Head of caudate nucleus (tissue), 42 donors: ENCODE measurements around the gene AGBL4.
A peak's percentile ranks its signal among the peaks of the same experiment; 100 is the strongest.

Source experiments
- DNase-seq, 42 donors: peaks; one replicate each; pipeline versions ENCODE4 v3.0.0 to v3.0.0-alpha.2; 2020 to 2021; ENCODE audit warnings: mixed read lengths in 7 of 42
- intact Hi-C: fragments of 100-400 bp; cut with DNase I; formaldehyde crosslinking; loops from one replicate; pipeline ENCODE4 v1.15.0; 2022

Gene AGBL4

GRCh38 chr1:48772211-48772610, 1251.5 kb downstream of the AGBL4 start:
- no peak for DNase-seq

DNA sequence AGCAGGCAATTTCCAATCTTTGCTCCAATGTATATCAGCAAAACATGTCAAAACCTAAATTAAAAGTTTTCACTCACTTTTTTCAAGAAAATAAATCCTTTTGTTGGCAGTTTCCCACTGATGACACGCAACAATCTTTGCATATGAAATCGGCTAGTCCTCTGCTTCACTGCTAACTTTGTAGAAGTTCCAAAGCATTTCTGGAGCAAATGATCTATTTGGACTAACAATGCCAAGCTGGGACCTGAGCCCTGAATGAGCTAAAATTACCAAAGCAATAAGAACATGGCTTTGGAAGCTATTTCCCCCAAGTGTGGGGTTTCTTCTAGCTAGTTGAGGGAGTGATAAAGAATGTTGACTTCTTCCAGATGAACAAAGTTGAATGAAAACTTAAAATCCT, 1252.2 kb downstream of the AGBL4 start:
- intact Hi-C loops: no loop called here
- DNase-seq: no peak

More at GRCh38 chr1:48772211-48772610, 1251.5 kb downstream of the AGBL4 start:
- intact Hi-C loops: no loop called here

DNA sequence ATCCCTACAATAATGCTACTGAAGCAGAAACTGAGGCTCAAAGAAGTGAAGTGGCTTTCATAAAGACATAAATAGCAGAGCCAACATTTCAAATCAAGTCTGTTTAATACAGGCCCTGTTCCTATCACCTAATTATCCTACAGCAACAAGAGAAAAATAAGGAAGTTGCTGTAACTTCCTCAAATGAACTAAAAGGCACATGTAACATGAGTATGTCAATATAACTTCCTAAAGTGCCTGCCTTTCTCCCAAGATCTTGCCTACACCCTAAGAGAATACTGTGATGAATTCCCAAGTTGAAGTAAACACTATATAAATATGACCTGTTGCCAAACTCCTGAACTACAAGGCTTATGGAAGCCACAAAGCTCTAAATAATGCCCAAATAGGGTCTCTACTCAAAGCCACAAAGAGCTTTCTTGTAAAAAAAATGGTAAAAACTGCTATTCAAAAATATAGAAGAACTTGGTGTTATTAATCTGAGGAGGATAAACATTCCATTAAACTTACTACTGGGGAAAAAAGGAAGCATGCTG, 1255.7 kb downstream of the AGBL4 start:
- intact Hi-C loops: no loop called here
- no peak for DNase-seq

DNA sequence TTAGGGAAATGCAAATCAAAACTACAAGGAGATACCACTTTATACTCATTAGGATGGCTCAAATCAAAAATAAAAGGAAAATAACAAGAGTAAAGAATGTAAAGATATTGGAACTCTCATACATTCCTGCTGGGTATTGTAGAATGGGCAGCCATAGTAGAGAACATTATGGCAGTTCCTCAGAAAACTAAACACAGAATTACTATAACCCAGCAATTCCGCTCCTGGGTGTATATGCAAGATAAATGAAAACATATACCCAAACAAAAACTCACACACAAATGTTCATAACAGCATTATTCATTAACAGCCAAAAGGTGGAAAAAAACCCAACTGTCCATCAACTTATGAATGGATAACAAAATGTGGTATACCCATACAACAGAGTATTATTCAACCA, 1258.4 kb downstream of the AGBL4 start:
- intact Hi-C loops: no loop called here
- no peak for DNase-seq

- intact Hi-C loops: no loop called here
- peak in 6 of 42 donors; percentile 11 to 24 (median 20) for DNase-seq
Observed at GRCh38 chr1:48761986-48762385, 1261.8 kb downstream of the AGBL4 start.

DNA sequence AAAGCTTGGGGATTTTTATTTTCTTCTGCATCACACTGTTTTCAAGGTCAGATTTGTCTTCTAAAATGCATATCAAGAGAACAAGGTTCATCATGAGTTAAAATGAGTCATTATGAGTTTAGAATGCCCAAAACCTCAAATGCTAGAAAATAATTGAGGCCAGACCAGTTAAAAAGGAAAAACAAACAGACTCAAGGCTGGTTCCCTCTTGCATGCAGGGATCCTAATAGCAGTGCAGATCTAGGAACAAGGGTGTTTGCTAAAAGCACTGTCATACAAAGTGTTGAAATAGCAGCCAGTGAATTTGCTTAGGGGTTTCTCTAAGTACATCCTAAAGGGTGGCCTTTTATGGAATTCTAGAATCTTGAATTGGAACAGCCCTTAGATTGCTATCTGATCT, 1262.3 kb downstream of the AGBL4 start:
- intact Hi-C loops: no loop called here
- DNase-seq: no peak

- DNase-seq: no peak
- intact Hi-C loops: no loop called here
Observed at GRCh38 chr1:48760857-48761256, 1262.9 kb downstream of the AGBL4 start.

DNA sequence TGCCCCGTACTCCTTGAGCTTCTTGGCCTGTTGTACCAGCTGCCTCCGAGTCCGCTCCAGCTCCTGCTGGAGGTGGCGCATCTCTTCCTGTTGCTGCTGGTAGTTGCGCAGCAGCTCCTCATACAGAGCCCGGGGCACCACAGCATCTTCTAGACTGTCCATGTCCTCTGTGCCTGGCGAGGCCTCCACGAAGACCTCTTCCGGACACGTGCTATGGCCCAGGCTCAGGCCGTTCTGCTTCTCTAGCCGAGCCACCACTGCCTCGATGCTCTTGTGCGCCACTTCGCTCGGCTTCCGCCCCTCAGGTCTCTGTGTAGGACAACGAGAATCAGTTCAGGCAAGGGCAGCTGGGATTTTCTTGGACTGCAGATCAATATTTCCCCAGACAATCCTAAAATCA, 1264.8 kb downstream of the AGBL4 start:
- no peak for DNase-seq
- intact Hi-C loops: no loop called here

- DNase-seq: no peak
- intact Hi-C loops: no loop called here
Observed at GRCh38 chr1:48757363-48757762, 1266.4 kb downstream of the AGBL4 start.

- no peak for DNase-seq
- intact Hi-C loops: no loop called here
Observed at GRCh38 chr1:48756683-48757316, 1267.0 kb downstream of the AGBL4 start.

GRCh38 chr1:48753293-48753692, 1270.5 kb downstream of the AGBL4 start:
- intact Hi-C loops: no loop called here
- no peak for DNase-seq

DNA sequence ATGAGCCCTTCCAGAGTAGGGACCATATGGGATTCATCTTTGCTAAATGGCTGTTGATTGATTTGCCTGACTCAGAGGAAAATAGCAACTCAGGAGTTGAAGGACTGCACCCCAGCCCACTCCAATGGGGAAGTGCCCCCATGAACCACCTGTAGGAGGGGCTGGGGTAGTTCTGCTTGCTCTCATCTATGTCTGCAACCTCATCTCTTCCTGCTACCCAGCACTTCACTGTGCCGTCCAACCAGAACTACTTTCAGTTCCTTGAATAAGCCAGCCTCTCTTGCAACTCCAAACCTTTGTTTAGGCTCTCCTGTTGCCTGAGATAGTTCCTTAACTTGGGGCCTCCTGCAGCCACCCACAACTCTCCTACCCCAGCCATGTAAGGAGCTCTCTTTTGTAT, 1273.6 kb downstream of the AGBL4 start:
- no peak for DNase-seq
- intact Hi-C loops: no loop called here

DNA sequence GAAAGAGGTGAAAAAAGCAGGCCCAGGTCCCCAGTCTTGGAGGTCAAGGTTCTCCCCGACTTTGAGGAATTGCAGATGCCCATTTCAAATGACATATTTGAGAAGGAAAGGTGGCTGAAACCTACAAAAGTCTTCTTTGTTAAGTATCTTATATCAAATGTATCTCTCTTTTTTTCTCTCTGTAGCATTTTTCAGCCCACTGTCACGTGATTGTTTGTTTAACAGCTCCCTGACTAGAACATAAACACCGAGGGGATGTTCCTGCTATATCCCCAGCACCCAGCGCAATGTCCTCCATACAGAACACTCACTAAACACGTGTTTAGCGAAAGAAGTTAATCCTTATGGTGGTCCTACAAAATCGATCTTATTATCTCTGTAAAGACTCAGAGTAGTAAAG, 1274.7 kb downstream of the AGBL4 start:
- DNase-seq: no peak
- intact Hi-C loops: no loop called here

GRCh38 chr1:48746906-48747305, 1276.8 kb downstream of the AGBL4 start:
- intact Hi-C loops: no loop called here
- no peak for DNase-seq

- DNase-seq: no peak
- intact Hi-C loops: no loop called here
Observed at GRCh38 chr1:48744032-48744431, 1279.7 kb downstream of the AGBL4 start.

GRCh38 chr1:48743480-48743879, 1280.3 kb downstream of the AGBL4 start:
- DNase-seq: no peak
- intact Hi-C loops: no loop called here

- intact Hi-C loops: no loop called here
- DNase-seq: no peak
Observed at GRCh38 chr1:48741380-48741779, 1282.4 kb downstream of the AGBL4 start.

DNA sequence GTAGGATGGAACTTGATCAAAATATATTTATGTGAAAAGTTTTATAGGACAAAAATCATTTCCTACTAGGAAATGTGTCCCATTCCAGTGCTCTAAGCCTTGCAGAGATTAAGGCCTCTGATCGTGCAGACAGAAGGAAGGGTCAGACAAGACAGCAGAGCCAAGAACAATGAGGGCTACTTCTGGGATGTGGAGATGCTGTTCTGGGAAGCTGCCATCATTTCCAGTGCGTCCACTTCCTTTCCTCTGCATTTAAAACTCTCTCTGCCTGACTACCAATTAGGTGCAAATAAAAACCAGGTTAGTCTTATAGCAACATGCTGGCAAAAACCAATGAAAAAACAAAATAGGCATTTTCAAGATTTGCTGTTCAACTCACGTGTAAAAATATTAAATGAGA, 1283.1 kb downstream of the AGBL4 start:
- intact Hi-C loops: no loop called here
- DNase-seq: no peak

GRCh38 chr1:48739091-48739490, 1284.7 kb downstream of the AGBL4 start:
- intact Hi-C loops: no loop called here
- no peak for DNase-seq

- DNase-seq: no peak
- intact Hi-C loops: no loop called here
Observed at GRCh38 chr1:48738356-48738755, 1285.4 kb downstream of the AGBL4 start.

GRCh38 chr1:48735796-48736195, 1288.0 kb downstream of the AGBL4 start:
- no peak for DNase-seq
- intact Hi-C loops: no loop called here
